ENCODE results near the gene METTL4.

METTL4 gene

GRCh38 chr18:2571200-2572170 lies at the start of gene METTL4, which contains the start of gene NDC80:
Gene METTL4, minus strand, starts transcription at chr18:2571505. Its CDS starts 4,289 bp downstream, at chr18:2567216.
Gene NDC80, plus strand, starts transcription at chr18:2571557. Its CDS starts 1,429 bp downstream, at chr18:2572986.
- peak; percentile 89 for DNase-seq

GRCh38 chr18:2618009-2618408 lies 46.7 kb upstream of the METTL4 start:
- DNase-seq, result no peak

- no peak for DNase-seq
Observed at GRCh38 chr18:2617401-2617998, 46.2 kb upstream of the METTL4 start.

- no peak for DNase-seq
Observed at GRCh38 chr18:2612996-2613395, 41.7 kb upstream of the METTL4 start.

GRCh38 chr18:2610549-2610948 lies 39.2 kb upstream of the METTL4 start:
- no peak for DNase-seq

- DNase-seq, result no peak
Observed at GRCh38 chr18:2609604-2610003, 38.3 kb upstream of the METTL4 start.

GRCh38 chr18:2606335-2606734 lies 35.0 kb upstream of the METTL4 start:
- no peak for DNase-seq

GRCh38 chr18:2602844-2603243 lies 31.5 kb upstream of the METTL4 start:
- DNase-seq, result no peak

- DNase-seq, result no peak
Observed at GRCh38 chr18:2597639-2598038, 26.3 kb upstream of the METTL4 start.

- no peak for DNase-seq
Observed at GRCh38 chr18:2590303-2590702, 19.0 kb upstream of the METTL4 start.

GRCh38 chr18:2589345-2590068 lies 18.2 kb upstream of the METTL4 start:
- no peak for DNase-seq

GRCh38 chr18:2588666-2589344 lies 17.5 kb upstream of the METTL4 start:
- no peak for DNase-seq

GRCh38 chr18:2587788-2588187 lies 16.5 kb upstream of the METTL4 start:
- no peak for DNase-seq

GRCh38 chr18:2573408-2573807 lies 2.1 kb upstream of the METTL4 start:
- no peak for DNase-seq

- DNase-seq, result no peak
Observed at GRCh38 chr18:2572892-2573291, 1.6 kb upstream of the METTL4 start.

- peak; percentile 54 for DNase-seq
Observed at GRCh38 chr18:2572171-2572569, 865 bp upstream of the METTL4 start.

GRCh38 chr18:2570772-2571199 lies 519 bp downstream of the METTL4 start:
- peak; percentile 72 for DNase-seq

- peak; percentile 13 for DNase-seq
Observed at GRCh38 chr18:2569338-2570207, 1.7 kb downstream of the METTL4 start.

GRCh38 chr18:2568605-2569004 lies 2.7 kb downstream of the METTL4 start:
- DNase-seq, result no peak

- DNase-seq, result no peak
Observed at GRCh38 chr18:2568129-2568528, 3.2 kb downstream of the METTL4 start.

- DNase-seq, result no peak
Observed at GRCh38 chr18:2564373-2564772, 6.9 kb downstream of the METTL4 start.

GRCh38 chr18:2559249-2559648 lies 12.1 kb downstream of the METTL4 start:
- no peak for DNase-seq

Data from hematopoietic multipotent progenitor cell treated with erythropoietin and hydrocortisone succinate and interleukin-3 and kit ligand, for 8 days (in vitro differentiated cells).